ENCODE data around the gene AHRR.

GRCh38 chr5:404666-405241, 83.2 kb downstream of the AHRR start:
- TF ChIP-seq POLR2A (IDR thresholded peaks at IDR 0.05) (no peak), CTCF (IDR thresholded peaks at IDR 0.05) (no peak)
